GM18909 (cell line): ENCODE results near the gene CDH2.

Experiments
- ATAC-seq: cut with Tn5 transposase; IDR thresholded peaks from one replicate; pipeline ENCODE4 v1.9.1; 2021; ENCODE audit warnings: mild to moderate bottlenecking; ENCODE audit not compliant: unreplicated experiment, poor library complexity

The CDH2 gene

DNA sequence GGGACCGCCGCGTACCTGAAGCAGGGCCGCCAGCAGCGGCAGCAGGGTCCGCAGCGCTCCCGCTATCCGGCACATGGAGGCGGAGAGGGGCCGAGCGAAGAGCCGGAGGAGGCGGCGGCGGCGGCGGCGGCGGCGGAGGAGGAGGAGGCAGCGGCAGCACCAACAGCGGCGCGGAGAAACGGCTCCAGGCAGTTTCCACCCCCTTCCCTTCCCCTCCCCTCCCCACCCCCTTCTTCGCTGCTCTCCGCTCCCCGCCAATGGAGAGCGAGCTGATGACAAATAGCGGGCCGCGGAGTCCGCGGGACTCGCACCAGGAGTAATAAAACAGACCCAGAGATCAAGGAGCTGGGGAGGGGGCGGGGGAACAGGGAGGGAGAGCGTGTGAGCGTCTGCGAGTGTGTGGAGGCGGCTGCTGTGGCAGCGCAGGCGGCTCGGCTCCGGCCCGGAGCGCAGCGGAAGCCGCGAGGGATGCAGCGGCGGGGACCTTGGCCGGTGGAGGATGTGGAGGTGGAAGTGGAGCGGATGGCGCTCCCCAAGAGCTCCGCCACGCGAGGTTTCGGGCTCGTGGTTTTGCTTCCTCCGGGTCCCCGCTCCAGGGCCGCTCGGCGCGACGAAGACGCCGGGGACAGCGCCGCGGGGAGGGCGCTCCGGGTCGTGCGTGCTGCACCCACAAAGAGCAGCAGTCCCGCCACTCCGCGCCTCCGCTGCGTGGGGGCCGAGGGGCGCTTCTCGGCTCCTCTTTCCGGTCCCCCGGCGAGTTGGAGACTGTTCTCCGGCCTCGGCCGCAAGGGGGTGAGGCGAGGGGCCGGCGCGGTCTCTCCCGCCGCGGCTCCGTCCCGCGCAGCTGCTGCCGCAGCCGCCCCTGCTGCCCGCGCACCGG lies at the start of gene CDH2:
TSS of gene CDH2 (minus strand) at position 183 of the 880 bp plus-strand sequence. CDS start at position 75, 108 bp downstream.
- peak; percentile 44 for ATAC-seq

DNA sequence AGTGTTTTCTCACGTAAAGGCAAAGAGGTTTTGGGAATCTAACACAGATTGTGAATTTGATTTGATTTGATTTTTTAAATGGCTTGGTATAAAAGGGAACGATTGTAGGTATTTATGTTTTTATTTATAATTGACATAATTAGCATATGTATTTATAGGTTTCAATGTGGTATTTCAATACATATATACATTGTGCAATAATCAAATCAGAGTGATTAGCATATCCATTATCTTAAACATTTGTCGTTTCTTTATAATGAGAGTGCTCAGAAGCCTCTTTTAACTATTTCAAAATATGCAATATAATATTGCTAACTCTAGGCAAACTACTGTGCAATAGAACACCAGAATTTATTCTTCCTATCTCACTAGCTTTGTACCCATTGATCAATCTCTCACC lies 35.1 kb upstream of the CDH2 start:
- no peak for ATAC-seq

DNA sequence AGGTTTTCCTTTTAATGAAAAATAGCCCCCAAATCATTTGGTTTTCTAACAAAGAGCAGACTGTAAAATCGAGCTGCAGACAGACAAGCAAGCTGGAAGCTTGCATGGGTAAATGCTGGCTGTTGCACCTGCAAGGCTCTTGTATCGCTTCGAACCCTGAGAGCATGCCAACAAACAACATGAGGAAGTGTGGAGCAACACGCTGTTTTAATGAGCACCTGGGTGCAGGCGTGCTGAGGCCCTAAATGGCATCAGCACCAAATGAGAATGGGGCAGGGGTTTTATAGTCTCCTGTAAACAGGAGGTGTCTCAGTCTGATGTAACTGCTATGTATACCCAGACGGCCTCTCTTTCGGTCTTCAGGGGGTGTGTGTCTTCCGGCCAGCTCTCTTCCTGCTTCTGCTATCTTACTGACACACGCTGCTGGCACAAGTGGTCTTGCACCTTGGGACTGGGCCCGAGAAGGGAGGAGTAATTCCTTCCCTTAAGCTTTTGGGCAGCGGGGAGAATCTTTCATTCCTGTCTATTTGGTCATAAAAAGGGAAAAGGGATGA lies 31.9 kb upstream of the CDH2 start:
- ATAC-seq: no peak

DNA sequence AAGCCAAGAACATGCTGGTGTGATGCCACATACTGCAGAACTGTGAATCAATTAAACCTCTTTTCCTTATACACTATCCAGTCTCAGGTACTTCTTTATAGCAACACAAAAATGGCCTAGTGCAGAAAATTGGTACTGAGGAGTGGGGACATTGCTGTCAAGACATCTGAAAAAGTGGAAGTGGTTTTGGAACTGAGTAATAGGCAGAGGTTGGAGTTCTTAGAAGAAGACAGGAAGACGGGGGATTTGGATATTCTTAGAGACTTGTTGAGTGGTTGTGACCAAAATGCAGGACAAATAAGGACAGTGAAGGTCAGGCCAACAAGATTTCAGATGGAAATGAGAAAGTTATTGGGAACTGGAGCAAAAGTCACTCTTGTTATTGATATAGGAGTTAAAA lies 31.3 kb upstream of the CDH2 start:
- ATAC-seq: no peak

DNA sequence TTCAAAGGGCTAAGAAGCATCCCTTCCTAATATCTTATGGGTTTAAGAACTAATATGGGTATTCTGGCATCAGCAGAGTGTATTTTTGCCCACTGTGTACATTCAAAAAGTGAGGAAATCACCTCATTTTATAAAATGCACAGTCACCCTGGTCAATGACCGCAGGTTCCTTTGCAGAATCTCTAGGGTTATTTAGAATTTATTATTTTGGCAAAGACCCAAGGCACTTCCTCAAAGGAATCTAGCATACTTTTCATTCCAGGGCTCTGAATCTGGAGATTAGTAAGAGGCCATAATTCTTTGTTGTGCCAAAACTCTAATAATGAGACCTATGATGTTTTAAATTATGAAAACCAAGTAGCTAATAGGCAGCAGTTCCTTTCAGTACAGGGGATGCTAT lies 27.2 kb upstream of the CDH2 start:
- no peak for ATAC-seq

- no peak for ATAC-seq
Observed at GRCh38 chr18:28201056-28201455, 24.1 kb upstream of the CDH2 start.

- no peak for ATAC-seq
Observed at GRCh38 chr18:28198620-28199019, 21.7 kb upstream of the CDH2 start.

DNA sequence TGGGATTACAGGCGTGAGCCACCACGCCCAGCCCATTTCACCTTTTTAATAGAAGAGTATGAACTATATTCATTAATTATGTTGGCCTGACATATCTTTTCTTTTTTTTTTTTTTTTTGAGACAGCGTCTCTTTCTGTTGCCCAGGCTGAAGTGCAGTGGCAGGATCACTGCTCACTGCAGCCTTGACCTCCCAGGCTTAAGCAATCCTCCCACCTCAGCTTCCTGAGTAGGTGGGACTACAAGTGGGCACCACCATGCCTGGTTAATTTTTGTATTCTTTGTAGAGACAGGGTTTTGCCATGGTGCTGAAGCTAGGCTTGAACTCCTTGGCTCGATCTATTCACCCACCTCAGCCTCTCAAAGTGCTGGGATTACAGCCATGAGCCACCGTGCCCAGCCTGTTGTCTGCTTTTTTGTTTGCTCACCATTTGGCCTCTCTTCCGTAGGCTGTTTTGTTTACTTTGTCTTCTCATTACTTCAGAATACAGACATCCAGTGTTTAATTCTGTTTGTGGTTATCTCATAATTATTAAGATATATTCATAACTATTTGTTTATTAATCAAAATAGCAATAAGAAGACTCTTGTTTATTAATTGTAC lies 16.3 kb upstream of the CDH2 start:
- ATAC-seq: no peak

- peak; percentile 79 for ATAC-seq
Observed at GRCh38 chr18:28189400-28190239, 12.7 kb upstream of the CDH2 start.

DNA sequence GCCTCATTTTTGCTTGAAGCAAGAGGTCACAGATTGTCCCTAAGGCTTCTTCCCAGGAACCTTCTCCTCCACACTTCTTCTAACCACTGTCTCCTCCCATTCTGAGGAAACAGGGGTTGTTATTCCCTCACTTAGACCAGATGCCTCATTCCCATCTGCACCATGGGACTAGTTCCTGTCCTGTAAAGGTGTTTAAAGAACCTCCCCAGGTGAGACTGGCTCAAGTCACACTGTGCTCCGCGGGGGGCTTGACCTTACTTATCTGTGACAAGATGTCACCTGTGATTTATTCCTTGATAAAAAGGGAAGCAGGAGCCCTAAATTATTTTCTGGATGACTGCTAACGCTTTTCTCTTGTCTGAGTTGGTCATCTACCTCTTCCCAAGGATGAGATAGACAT lies 8.2 kb upstream of the CDH2 start:
- no peak for ATAC-seq

- ATAC-seq: no peak
Observed at GRCh38 chr18:28183418-28184078, 6.6 kb upstream of the CDH2 start.

DNA sequence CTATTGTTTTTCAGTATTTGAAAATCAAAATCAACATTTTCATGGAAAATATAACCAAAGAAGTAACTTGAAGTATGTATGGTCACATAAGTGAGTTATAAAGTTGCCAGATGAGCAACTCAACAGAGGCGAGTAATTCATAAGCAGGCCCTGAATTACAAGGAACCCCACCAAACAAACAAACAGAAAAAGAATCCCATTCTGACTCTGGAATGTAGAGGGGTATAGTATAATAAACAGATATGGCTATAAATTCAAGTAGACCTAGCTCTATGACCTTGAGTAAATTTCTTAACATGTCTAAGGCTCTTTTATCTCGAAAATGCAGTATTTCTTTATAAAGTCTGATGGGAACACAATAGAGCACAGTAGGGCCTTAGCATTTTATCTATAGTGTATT lies 4.7 kb upstream of the CDH2 start:
- no peak for ATAC-seq

DNA sequence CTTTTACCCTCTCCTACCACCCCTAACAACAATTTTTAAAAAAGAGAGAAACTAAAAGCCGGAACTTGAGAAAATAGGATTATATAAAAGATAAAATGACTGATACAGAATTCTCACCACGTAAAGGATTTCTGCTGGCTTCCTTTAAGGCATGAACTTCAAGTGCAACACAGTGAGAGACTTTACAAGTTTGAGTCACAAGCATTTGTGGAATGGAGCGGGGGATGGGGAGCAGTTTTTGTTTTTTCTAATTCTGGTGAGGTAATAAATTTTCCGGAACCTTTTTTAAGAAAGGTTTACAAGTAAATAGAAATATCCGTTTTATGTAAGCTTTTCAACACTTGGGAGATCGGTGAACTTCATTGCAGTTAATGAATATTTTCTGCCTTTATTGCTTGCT lies 1.8 kb upstream of the CDH2 start:
- no peak for ATAC-seq

DNA sequence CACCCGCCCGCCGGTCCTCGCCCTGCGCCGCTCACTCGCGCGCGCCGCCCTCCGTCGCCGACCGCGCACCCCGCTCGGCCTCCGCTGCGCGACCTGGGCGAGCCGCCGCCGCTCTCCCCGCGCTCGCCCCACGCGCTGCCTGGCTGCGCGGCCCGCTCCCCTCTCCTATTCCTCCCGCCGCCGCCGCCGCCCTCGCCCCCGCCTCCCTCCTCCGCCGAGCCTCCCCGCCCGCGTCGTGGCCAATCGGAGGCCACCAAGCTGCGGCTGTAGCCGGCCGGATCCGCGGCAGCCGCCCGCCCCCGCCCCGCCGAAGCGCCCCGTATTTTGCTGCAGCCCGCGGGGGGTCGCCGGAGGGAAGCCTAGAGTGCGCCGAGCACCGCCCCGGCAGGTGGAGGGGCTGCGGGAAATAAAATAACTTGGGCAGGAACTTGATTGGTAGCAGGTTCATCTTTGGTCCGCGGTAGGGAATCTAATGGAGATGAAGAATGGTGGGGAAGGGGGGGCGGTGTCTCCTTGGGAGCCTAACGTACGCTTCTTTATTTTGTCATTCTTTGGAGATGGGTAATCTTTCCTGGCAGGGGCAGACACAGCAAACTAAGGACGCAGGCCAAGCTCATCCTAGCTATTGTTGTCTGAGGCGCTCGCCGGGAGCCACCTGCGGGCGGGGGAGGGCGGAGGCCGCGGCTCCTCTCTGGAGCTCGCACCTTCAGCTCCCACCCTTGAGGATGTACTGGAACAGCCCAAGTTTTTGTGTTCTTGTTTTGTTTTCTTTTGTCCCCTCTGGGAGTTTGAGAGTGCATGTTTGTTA lies 1.1 kb upstream of the CDH2 start:
- peak; percentile 42 for ATAC-seq

DNA sequence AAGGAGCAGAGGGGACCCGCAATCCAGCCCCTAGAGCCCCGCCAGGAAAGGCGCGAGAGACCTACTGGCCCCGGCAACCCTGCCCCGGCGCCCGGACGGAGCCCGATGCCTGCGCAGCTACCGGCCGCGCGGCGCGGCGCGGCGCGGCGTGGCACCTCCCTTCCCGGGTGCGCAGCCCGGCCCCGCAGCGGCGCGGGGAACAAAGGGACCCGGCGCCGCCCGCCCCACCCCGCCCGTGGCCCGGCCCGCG lies 307 bp downstream of the CDH2 start:
- no peak for ATAC-seq

- no peak for ATAC-seq
Observed at GRCh38 chr18:28175930-28176697, 816 bp downstream of the CDH2 start.

- ATAC-seq: no peak
Observed at GRCh38 chr18:28175150-28175929, 1.6 kb downstream of the CDH2 start.
